GM10266 (cell line): ENCODE measurements around the gene JRKL.

Experiments
- DNase-seq: peaks from one replicate; pipeline ENCODE4 v3.0.0; 2012; ENCODE audit errors: extremely low spot score
- CTCF ChIP-seq: IDR thresholded peaks from 2 replicates; pipeline ENCODE4 v1.5.1; 2012; ENCODE audit warnings: mild to moderate bottlenecking, low read depth; ENCODE audit not compliant: control insufficient read depth, insufficient read depth; ENCODE audit errors: missing control alignments

JRKL gene

GRCh38 chr11:96389720-96390487 is at the start of gene JRKL, which contains the start of gene CCDC82:
JRKL (plus strand) TSS chr11:96390013; CDS start chr11:96390650, 637 bp downstream.
CCDC82 (minus strand) TSS chr11:96389912; CDS start chr11:96384747, 5,165 bp downstream.
- DNase-seq: peak; percentile 93
- TF ChIP-seq CTCF: no peak

DNA sequence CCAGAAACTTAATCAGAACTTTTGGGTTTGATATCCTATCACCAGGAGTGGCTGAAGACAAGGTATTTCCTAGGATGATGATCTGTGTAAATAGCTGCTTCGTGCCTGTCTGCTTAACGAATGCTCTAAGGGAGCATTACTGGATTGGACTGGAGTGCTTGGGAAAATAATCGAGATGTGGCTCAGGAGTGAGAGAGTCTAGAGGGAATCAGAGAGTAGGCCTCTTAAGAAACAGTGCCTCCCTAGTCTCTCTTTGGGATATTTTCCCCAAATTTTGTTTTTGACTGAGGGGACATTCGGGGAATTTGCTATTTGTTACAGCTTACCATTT is 49.3 kb upstream of the JRKL start:
- TF ChIP-seq CTCF: no peak
- DNase-seq: no peak

- TF ChIP-seq CTCF: peak; percentile 43
- DNase-seq: peak; percentile 48
Observed at GRCh38 chr11:96341211-96342013, 48.4 kb upstream of the JRKL start.

GRCh38 chr11:96342014-96342960 is 47.5 kb upstream of the JRKL start:
- TF ChIP-seq CTCF: no peak
- DNase-seq: no peak

DNA sequence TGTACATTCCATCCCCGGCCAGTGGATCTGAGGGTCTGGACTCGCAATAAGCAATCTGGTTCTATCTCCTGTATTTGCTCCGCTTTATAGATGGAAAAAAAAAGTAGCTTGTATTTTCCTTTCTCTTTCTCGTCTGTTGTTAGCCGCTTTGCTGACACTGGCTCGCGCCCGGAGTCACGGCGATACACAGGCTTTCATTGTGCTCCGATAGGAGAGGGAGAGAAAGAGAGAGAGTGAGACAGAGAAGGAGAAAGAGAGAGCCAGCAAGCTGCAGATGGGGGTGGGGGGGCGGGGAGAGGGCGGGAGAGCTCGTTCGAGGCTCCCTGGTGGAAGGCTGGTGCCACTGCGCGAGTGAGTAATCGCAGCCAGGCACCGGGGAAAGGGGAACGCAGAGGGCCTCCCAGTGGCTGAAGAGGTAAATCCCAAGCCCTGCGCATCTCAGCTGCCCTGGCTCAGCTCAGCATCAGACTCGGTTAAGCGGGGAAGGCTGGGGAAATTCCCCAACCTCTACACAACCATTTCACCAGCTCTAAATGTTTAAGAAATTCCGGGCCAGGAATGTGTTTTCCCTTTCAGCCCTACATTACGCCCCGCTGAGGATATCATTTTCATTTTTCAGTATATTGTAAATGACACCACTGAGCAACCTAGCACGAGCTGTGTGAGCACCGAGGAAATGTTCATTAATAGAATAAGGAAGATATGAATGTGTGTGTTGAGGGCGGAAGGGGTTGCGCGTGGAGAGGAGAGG is 46.7 kb upstream of the JRKL start, which contains the start of gene MAML2:
MAML2 (minus strand) TSS at position 235 of the 751 bp plus-strand sequence. CDS start 1,300 bp downstream, outside the sequence.
- DNase-seq: peak; percentile 87
- peak; percentile 93 for TF ChIP-seq CTCF

GRCh38 chr11:96356848-96357247 is 33.0 kb upstream of the JRKL start:
- no peak for TF ChIP-seq CTCF

More at GRCh38 chr11:96356848-96357247, 33.0 kb upstream of the JRKL start:
- no peak for DNase-seq
